ENCODE data around the gene CASD1.

DNA sequence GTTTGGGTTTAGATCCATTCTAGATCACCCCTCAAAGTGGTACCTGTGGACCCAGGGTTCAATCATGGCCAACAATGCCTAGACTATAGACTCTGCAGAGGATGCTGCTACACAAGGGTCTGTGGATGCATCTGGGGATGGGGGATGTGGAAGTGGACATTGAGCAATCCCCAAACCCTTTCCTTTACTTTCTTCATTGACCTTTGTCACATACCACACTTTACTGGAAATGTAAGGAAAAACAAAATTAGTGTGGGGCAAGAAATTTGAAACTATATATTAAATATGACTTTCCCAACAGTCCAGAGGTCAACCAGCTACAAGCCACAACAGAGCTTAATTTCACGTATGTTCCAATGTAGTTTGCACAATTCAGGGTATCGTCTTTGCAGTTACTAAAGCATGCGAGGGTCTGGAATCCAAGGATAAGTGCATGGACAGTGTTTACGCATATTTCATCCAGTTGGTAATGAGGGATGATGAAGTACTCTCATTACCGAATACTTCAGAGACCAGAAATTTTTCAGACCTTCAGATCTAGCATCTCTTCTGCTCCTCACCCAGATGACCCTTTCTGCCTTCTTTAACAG, 33.3 kb upstream of the CASD1 start:
- TF ChIP-seq EP300 (IDR thresholded peaks at IDR 0.05): no peak
- TF ChIP-seq CTCF (IDR thresholded peaks at IDR 0.05): no peak
